GM12878 (cell line): ENCODE results near the gene PLK1. TPM values are rescaled to one million over a fixed set of nuclear protein-coding genes. Genes with fewer than 3 reads are reported as not detected.
"Not testable (repeated sequence)": the region's sequence is repeated elsewhere in the genome, so short reads cannot be mapped to it uniquely, and the experiment has no call there.

Experiments
- ATAC-seq: fragments of 200-7000 bp; cut with Tn5 transposase; 3 replicates; pipeline ENCODE4 v1.9.1; 2020; ENCODE audit warnings: mild to moderate bottlenecking, moderate library complexity
- BruUV-seq: library from RNA; stranded (reverse); fragments of 400-500 nt; replicated peaks from 2 replicates; lab custom pipeline; 2021; lab: Mats Ljungman, UMichigan
- CTCF ChIA-PET: fragments of 300-600 bp; sonication (Branson Sonifier 250); formaldehyde crosslinking; extraction: SDS; loops from one replicate; lab custom pipeline; 2021; ENCODE audit warnings: inconsistent platforms; lab: Yijun Ruan, JAX
- POLR2A ChIA-PET: fragments of 350-600 bp; formaldehyde crosslinking; extraction: SDS; loops from one replicate; lab custom pipeline; 2021; ENCODE audit warnings: inconsistent platforms; lab: Charles Lee
- RAD21 ChIA-PET: fragments of 300-600 bp; sonication (Branson Sonifier 250); formaldehyde crosslinking; loops from one replicate; lab custom pipeline; 2023; ENCODE audit warnings: antibody characterized with exemption; ENCODE audit not compliant: unreplicated experiment; lab: Charles Lee
- SMC1A ChIA-PET: fragments of 300-600 bp; sonication (Branson Sonifier 250); formaldehyde crosslinking; loops from one replicate; lab custom pipeline; 2023; ENCODE audit not compliant: unreplicated experiment, uncharacterized antibody; lab: Charles Lee
- DNase-seq: peaks from one replicate; pipeline ENCODE4 v3.0.0-alpha.2; 2011; ENCODE audit warnings: low read depth, low spot score
- FAIRE-seq: peaks from 3 replicates; lab custom pipeline; 2011; peaks lifted over from hg19 to GRCh38; lab: Jason Lieb, UNC
- H2AFZ ChIP-seq: 2 replicates; pipeline ENCODE4 v1.6.0; 2011; ENCODE audit warnings: low read depth, low read length, control low read depth; ENCODE audit not compliant: control insufficient read depth
- H3K27ac ChIP-seq: 2 replicates; pipeline ENCODE4 v1.5.1; 2011; ENCODE audit warnings: control low read depth; ENCODE audit not compliant: control insufficient read depth, insufficient read depth
- H3K27me3 ChIP-seq, 2 experiments: replicated peaks in 1 of 2; 2 replicates each; pipeline versions ENCODE4 v1.6.0 to v1.6.1; 2011; ENCODE audit warnings: low read length in 1 of 2; ENCODE audit not compliant: control insufficient read depth in 2 of 2, insufficient read depth in 2 of 2
- H3K36me3 ChIP-seq, 2 experiments: 2 replicates each; pipeline ENCODE4 v1.5.1; 2011; ENCODE audit warnings: low read length in 1 of 2; ENCODE audit not compliant: control insufficient read depth in 2 of 2, insufficient read depth in 2 of 2
- H3K4me1 ChIP-seq: 2 replicates; pipeline ENCODE4 v1.6.1; 2011; ENCODE audit warnings: mild to moderate bottlenecking, low read length, moderate library complexity, mixed read lengths; ENCODE audit not compliant: control insufficient read depth, insufficient read depth
- H3K4me2 ChIP-seq: 2 replicates; pipeline ENCODE4 v1.6.0; 2011; ENCODE audit warnings: control low read depth; ENCODE audit not compliant: control insufficient read depth, insufficient read depth
- H3K4me3 ChIP-seq: fragments of 200-600 bp; sonication (generic); 2 replicates; pipeline ENCODE4 v1.5.1; 2016
- H3K79me2 ChIP-seq: 2 replicates; pipeline ENCODE4 v1.6.0; 2011; ENCODE audit warnings: low read length; ENCODE audit not compliant: control insufficient read depth, insufficient read depth
- H3K9ac ChIP-seq: 2 replicates; pipeline ENCODE4 v1.8.0; 2011; ENCODE audit warnings: low read length, control low read depth, mixed read lengths; ENCODE audit not compliant: control insufficient read depth, insufficient read depth
- H3K9me3 ChIP-seq: replicated peaks from 3 replicates; pipeline ENCODE4 v1.5.1; 2011; ENCODE audit warnings: mild to moderate bottlenecking, low read length; ENCODE audit not compliant: control insufficient read depth, insufficient read depth
- H4K20me1 ChIP-seq: 2 replicates; pipeline ENCODE4 v1.6.0; 2011; ENCODE audit not compliant: control insufficient read depth, insufficient read depth
- CBX5 ChIP-seq: sonication (generic); IDR thresholded peaks from 2 replicates; pipeline ENCODE4 v1.6.1; 2016; ENCODE audit warnings: low read depth, moderate library complexity, mild to moderate bottlenecking, inconsistent platforms
- CHD4 ChIP-seq: fragments of 200-600 bp; sonication (generic); IDR thresholded peaks from 2 replicates; pipeline ENCODE4 v1.6.1; 2016; ENCODE audit warnings: mild to moderate bottlenecking
- FOXK2 ChIP-seq: fragments of 450-650 bp; IDR thresholded peaks from 2 replicates; pipeline ENCODE4 v1.6.1; 2017; ENCODE audit warnings: mild to moderate bottlenecking, moderate library complexity
- HDAC2 ChIP-seq: fragments of 200-600 bp; sonication (generic); IDR thresholded peaks from 2 replicates; pipeline ENCODE4 v1.6.1; 2017
- IRF3 ChIP-seq: fragments of 450-650 bp; IDR thresholded peaks from 2 replicates; pipeline ENCODE4 v1.6.1; 2014; ENCODE audit warnings: mild to moderate bottlenecking
- PML ChIP-seq: IDR thresholded peaks from 2 replicates; pipeline ENCODE4 v1.6.1; 2012; ENCODE audit warnings: low read length, inconsistent platforms
- RAD21 ChIP-seq: IDR thresholded peaks from 2 replicates; pipeline ENCODE4 v1.6.1; 2011; ENCODE audit warnings: mild to moderate bottlenecking, low read depth, low read length, moderate library complexity; ENCODE audit not compliant: insufficient read depth
- RB1 ChIP-seq: fragments of 450-650 bp; formaldehyde crosslinking; IDR thresholded peaks from 2 replicates; pipeline ENCODE4 v1.6.1; 2017; ENCODE audit warnings: mild to moderate bottlenecking, borderline replicate concordance
- RELA ChIP-seq: fragments of 450-650 bp; IDR thresholded peaks from 2 replicates; pipeline ENCODE4 v1.8.0; 2014; ENCODE audit warnings: borderline replicate concordance; ENCODE audit not compliant: partially characterized antibody
- SIN3A ChIP-seq: IDR thresholded peaks from 2 replicates; pipeline ENCODE4 v1.6.1; 2012; ENCODE audit warnings: low read depth, low read length, improper control_type of control experiment
- USF1 ChIP-seq: IDR thresholded peaks from 2 replicates; pipeline ENCODE4 v1.6.1; 2011; ENCODE audit warnings: borderline replicate concordance, low read depth, mild to moderate bottlenecking, moderate library complexity, mixed read lengths, low read length; ENCODE audit not compliant: insufficient read depth; ENCODE audit errors: extremely low read length
- WGBS: methylation state at CpG from one replicate; pipeline ENCODE4 v1.1.6; 2016; ENCODE audit warnings: low lambda C conversion rate; ENCODE audit not compliant: insufficient replicate concordance, insufficient coverage; ENCODE audit errors: missing lambda C conversion rate; 5-methylcytosine and 5-hydroxymethylcytosine counted together
- in situ Hi-C: fragments of 300-500 bp; cut with MboI; formaldehyde crosslinking; loops from 9 replicates; pipeline ENCODE4 v1.14.3; 2018; ENCODE audit warnings: mixed read lengths
- intact Hi-C: fragments of 100-400 bp; cut with micrococcal nuclease; formaldehyde crosslinking; loops from one replicate; pipeline ENCODE4 v1.14.2; 2022; ENCODE audit not compliant: unreplicated experiment
- polyA plus RNA-seq, 11 experiments: library from polyadenylated mRNA; depleted of rRNA in 4 of 11; unstranded in 6 of 11; stranded (reverse) in 5 of 11; fragments of >200 nt; fragmentation: Nextera tagmentation in 4 of 11; fragmentation: Illumina TruSeq in 1 of 11; extraction: Ambion mirVana in 4 of 11; extraction: Trizol in 1 of 11; gene quantifications; 1 replicate in 1 of 11; 2 replicates in 10 of 11; pipeline versions ENCODE4 v1.2.1 to v1.2.3, GENCODE V29; 2011 to 2016; ENCODE audit warnings: inconsistent platforms in 2 of 11, missing spikeins in 2 of 11, low read depth in 1 of 11
- total RNA-seq, 4 experiments: library from RNA; depleted of rRNA in 3 of 4; stranded (reverse); fragments of >200 nt in 3 of 4; fragmentation: Illumina TruSeq in 1 of 4; extraction: Trizol in 1 of 4; gene quantifications; 2 replicates each; pipeline versions ENCODE4 v1.2.1 to v1.2.3, GENCODE V29; 2013 to 2021

PLK1 gene
- total and polyA plus RNA-seq, 10 of the 15 experiments (the other 5 are each of a cell fraction or from before 2014, with no cell fraction given): 11.3 to 191 (median 84.5) TPM

GRCh38 chr16:23678430-23679273 lies at the start of gene PLK1 (continued):
- TF ChIP-seq USF1: peak; percentile 12
- TF ChIP-seq CBX5: 0 out of 2 replicates have a peak, but pooled peaks have one; percentile 65
- TF ChIP-seq CHD4: no peak
- TF ChIP-seq HDAC2: peak; percentile 68; the same call in 1 of the 2 replicates
- peak; percentile 99 for TF ChIP-seq SIN3A

- in situ Hi-C loops (no loop called here), intact Hi-C loops (no loop called here)
- H2AFZ ChIP-seq: no peak overlapping the region
- CTCF ChIA-PET: no interaction called here
- H3K4me2 ChIP-seq: no peak overlapping the region
- SMC1A ChIA-PET: no interaction called here
- H3K27me3 ChIP-seq: no peaks in the 10 kb centered on the region
- POLR2A ChIA-PET: interaction anchor here (1.3 kb wide), 1 partner anchor 9 kb away, joined by 3 read pairs; no protein-coding TSS in a partner anchor
- peaks cover 6 to 8% of the 10 kb centered on the region in 2 experiments; a peak in 3 of 4 replicates for H3K36me3 ChIP-seq
- no peaks in the 10 kb centered on the region; the same call in 1 of the 2 replicates for H3K4me1 ChIP-seq
- TF ChIP-seq FOXK2: peak; percentile 29; the same call in 1 of the 2 replicates
- TF ChIP-seq PML: no peak
- TF ChIP-seq IRF3: no peak
- TF ChIP-seq RB1: no peak
- no peak for TF ChIP-seq RELA
- TF ChIP-seq RAD21: no peak
- no peak overlapping the region for H3K4me3 ChIP-seq
- no peak overlapping the region for H3K27ac ChIP-seq
- RAD21 ChIA-PET: interaction anchor here (0.8 kb wide), 1 partner anchor 11 kb away, joined by 3 read pairs; the partner anchor contains the start of gene PALB2
- H3K79me2 ChIP-seq: peaks cover 4% of the 10 kb centered on the region; the same call in 1 of the 2 replicates
- 90% methylated on average over 8 of the region's 8 CpGs for WGBS
- H4K20me1 ChIP-seq: no peaks in the 10 kb centered on the region
- no peaks in the 10 kb centered on the region for H3K9me3 ChIP-seq
- BruUV-seq: no TSS peak
- FAIRE-seq (no peak), ATAC-seq (no peak), DNase-seq (no peak)
- H3K9ac ChIP-seq: no peak overlapping the region
Observed at GRCh38 chr16:23629516-23629915, 49.2 kb upstream of the PLK1 start.

GRCh38 chr16:23631874-23632273 lies 46.8 kb upstream of the PLK1 start:
- BruUV-seq, SMC1A ChIA-PET, H3K4me1 ChIP-seq, H3K4me3 ChIP-seq, in situ Hi-C loops, DNase-seq, intact Hi-C loops, H3K9me3 ChIP-seq, ATAC-seq, POLR2A ChIA-PET, H3K27ac ChIP-seq, H3K4me2 ChIP-seq, FAIRE-seq, H3K27me3 ChIP-seq, H2AFZ ChIP-seq, H3K79me2 ChIP-seq, CTCF ChIA-PET, H4K20me1 ChIP-seq, RAD21 ChIA-PET, H3K9ac ChIP-seq, H3K36me3 ChIP-seq: not testable (repeated sequence)
- WGBS: 98% methylated on average over 3 of the region's 3 CpGs
